NT2/D1 (cell line): ENCODE data around the gene PLEKHG4B.

Experiments
- SUZ12 ChIP-seq: IDR thresholded peaks from 2 replicates; pipeline ENCODE4 v1.6.1; 2011; ENCODE audit not compliant: insufficient read length, insufficient read depth; ENCODE audit errors: extremely low read depth
- YY1 ChIP-seq: IDR thresholded peaks from 2 replicates; pipeline ENCODE4 v1.6.1; 2011; ENCODE audit not compliant: insufficient read length, insufficient read depth
- ZNF274 ChIP-seq: IDR thresholded peaks from 2 replicates; pipeline ENCODE4 v1.6.1; 2011; ENCODE audit warnings: mild to moderate bottlenecking, low read depth, low read length

DNA sequence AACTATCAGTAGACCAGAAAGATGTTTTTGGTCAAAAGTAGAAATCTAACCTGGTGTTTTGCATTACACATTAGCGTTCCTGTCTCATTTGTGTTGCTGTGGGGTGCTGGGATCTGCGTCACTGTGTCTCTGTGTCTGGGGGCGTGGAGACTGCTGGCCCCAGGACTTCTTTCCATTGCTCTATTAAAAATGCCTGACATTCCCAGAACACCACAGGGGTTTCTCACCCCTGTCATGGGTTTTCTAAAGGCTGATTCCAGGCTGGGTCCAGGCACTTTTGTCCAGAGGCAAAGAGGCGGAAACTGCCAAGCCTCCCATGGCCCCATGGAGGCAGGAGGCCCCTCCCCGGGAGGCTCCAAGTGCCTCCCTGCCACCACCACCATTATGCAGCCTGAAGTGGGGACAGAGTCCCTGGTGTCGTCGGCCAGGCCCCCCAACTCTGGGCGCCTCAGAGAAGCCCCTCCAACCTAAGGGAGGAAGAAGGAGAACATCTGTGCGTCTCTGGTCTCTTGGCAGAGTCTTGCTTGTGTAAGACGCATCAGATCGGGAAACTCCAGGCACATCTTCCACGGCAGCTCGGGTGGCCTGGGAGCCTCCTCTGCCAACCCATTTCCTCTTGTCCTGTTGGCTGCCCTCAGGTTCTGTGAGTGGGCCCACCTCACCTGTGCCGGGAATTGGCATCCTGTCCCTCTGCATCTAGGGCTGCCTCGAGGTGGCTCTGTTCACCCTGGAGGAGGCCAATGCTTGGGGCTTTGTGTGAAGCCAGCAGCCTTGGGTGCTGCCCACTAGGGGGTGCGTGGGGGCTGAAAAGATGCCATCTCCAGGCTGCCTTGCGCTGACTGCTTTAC is 13.8 kb upstream of the PLEKHG4B start:
- TF ChIP-seq YY1 (no peak), SUZ12 (no peak), ZNF274 (no peak)
